Measurements from ENCODE around the gene LYPD6B. TPM values are rescaled to one million over a fixed set of nuclear protein-coding genes. Genes with fewer than 3 reads are reported as not detected.

The LYPD6B gene
- total RNA-seq, 1 donor from 2014 or later = 1.2 TPM

DNA sequence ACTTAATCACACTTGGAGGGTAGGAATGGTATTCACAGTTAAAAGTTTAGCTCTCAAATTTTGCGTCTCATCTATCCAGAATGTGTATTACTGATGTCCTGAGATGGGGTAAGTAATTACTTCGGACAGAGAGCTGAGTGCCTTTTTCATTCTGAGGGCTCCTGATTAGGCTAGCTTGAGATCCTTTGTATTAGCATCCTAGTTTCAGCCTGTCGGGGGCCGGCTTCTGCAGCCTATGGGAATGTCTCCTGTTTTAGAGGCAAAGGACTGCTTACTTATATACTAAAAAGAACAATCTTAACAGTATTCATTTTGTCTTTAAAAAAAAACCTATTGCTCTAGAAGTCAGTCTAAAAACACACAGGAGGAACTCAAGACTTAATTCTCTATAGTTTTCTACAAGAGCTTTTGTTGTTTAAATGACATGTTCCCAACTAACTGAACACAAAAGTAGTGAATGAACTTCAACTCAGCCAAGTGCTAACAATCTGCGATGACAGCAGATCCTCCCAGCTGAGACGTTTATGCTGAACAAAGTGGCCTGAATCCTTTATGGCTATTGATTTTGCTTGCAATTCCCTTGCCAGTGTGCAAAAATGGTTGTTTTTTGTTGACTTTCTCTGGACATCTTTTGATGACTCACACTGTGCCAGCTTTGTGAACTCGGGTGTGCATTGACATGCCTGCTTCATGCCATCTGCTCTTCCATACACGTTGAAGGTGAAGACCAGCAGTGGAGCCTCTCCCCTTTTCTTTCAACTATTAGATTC is 118.7 kb downstream of the LYPD6B start:
- Mint-ChIP-seq H3K27ac (ENCODE audit: unreplicated experiment) (no peak overlapping the region), H3K27me3 (ENCODE audit: low read depth) (no peaks in the 10 kb centered on the region)

DNA sequence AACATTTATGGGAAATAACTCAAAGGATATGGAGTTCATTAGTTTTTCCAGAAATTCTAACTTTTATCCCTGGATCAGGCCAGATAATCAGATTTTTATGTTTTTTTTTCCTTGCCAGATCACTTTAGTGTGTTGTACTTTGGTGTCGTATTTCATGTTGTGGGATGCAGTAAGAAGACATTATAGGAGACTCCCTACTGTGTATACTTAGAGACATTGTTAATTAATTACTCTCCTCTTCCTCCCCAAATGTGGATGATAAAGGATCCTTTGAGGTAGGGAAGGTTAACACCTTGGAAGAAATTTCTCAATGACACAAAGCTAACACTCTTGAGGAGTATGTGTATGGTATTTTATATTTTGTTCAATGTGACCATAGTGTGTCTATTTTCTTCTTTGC is 120.5 kb downstream of the LYPD6B start:
- Mint-ChIP-seq H3K9me3 (ENCODE audit: low read depth) (no peaks in the 10 kb centered on the region), H3K27ac (ENCODE audit: unreplicated experiment) (no peak overlapping the region), H3K4me1 (ENCODE audit: low read depth) (no peaks in the 10 kb centered on the region), H3K27me3 (ENCODE audit: low read depth) (no peaks in the 10 kb centered on the region), H3K4me3 (ENCODE audit: unreplicated experiment) (no peak overlapping the region), H3K36me3 (ENCODE audit: low read depth) (no peaks in the 10 kb centered on the region)
- TF ChIP-seq, protein P1, sequence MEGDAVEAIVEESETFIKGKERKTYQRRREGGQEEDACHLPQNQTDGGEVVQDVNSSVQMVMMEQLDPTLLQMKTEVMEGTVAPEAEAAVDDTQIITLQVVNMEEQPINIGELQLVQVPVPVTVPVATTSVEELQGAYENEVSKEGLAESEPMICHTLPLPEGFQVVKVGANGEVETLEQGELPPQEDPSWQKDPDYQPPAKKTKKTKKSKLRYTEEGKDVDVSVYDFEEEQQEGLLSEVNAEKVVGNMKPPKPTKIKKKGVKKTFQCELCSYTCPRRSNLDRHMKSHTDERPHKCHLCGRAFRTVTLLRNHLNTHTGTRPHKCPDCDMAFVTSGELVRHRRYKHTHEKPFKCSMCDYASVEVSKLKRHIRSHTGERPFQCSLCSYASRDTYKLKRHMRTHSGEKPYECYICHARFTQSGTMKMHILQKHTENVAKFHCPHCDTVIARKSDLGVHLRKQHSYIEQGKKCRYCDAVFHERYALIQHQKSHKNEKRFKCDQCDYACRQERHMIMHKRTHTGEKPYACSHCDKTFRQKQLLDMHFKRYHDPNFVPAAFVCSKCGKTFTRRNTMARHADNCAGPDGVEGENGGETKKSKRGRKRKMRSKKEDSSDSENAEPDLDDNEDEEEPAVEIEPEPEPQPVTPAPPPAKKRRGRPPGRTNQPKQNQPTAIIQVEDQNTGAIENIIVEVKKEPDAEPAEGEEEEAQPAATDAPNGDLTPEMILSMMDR (IDR thresholded peaks at IDR 0.05) = no peak
- DNase-seq (ENCODE audit: low spot score) = no peak

More for the DNA sequence above, 118.7 kb downstream of the LYPD6B start:
- DNase-seq (ENCODE audit: low spot score) = no peak
- Mint-ChIP-seq H3K9me3 (ENCODE audit: low read depth) (no peaks in the 10 kb centered on the region), H3K4me1 (ENCODE audit: low read depth) (no peaks in the 10 kb centered on the region), H3K4me3 (ENCODE audit: unreplicated experiment) (no peak overlapping the region), H3K36me3 (ENCODE audit: low read depth) (no peaks in the 10 kb centered on the region)
- TF ChIP-seq, protein P1 (IDR thresholded peaks at IDR 0.05) = no peak

DNA sequence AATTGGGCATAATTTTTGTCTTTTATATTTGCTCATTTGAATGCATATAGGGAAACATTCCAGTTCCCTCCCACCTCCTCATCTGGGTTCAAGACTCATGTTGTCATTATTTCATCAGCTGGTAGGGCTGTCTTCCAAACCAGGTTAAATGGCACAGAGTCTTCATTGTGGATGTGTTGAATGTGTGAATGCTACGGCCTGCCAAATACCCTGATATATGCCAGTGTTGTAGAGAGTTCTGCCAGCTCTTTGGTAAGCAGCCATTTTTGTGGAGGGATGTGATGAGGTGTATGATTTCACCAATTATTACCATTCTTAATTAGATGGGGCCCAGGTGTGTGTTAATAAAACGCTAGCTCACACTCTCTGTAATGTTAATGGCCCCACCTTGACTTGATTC is 121.7 kb downstream of the LYPD6B start:
- no peak overlapping the region for H3K4me3 Mint-ChIP-seq (ENCODE audit: unreplicated experiment)
- no peaks in the 10 kb centered on the region for H3K9me3 Mint-ChIP-seq (ENCODE audit: low read depth)
- no peaks in the 10 kb centered on the region for H3K4me1 Mint-ChIP-seq (ENCODE audit: low read depth)
- no peak for DNase-seq (ENCODE audit: low spot score)
- TF ChIP-seq, protein P1 (IDR thresholded peaks at IDR 0.05) = no peak
- H3K27me3 Mint-ChIP-seq (ENCODE audit: low read depth) = no peaks in the 10 kb centered on the region
- H3K36me3 Mint-ChIP-seq (ENCODE audit: low read depth) = no peaks in the 10 kb centered on the region
- no peak overlapping the region for H3K27ac Mint-ChIP-seq (ENCODE audit: unreplicated experiment)

DNA sequence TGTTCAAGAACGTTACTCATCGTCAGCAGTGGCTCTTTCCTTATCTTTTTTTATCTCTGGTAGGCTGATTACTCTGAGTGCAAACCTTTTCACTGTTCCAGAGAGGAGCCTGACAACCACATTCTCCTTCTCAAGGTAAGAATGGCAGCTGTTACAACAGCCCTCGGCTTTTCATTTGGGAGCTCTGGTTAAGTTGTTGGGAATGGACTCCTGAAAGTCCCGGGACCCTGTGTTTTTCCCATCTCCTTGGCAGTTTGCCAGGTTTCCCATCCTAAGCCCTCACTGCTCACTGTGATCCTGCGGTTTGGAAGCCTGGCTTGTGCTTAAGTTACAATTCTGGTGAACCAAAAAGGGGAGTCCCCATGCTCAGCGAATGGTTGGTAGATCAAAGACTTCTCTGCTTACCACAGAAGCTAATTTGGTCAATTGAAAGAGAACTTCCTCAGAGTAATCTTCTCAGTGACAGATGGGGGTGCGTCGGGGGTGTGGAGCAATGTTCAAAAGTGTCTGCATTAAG is 122.3 kb downstream of the LYPD6B start:
- DNase-seq (ENCODE audit: low spot score) = no peak
- Mint-ChIP-seq H3K9me3 (ENCODE audit: low read depth) (no peaks in the 10 kb centered on the region), H3K27me3 (ENCODE audit: low read depth) (no peaks in the 10 kb centered on the region), H3K4me1 (ENCODE audit: low read depth) (no peaks in the 10 kb centered on the region), H3K4me3 (ENCODE audit: unreplicated experiment) (no peak overlapping the region), H3K36me3 (ENCODE audit: low read depth) (no peaks in the 10 kb centered on the region), H3K27ac (ENCODE audit: unreplicated experiment) (no peak overlapping the region)
- TF ChIP-seq, protein P1 (IDR thresholded peaks at IDR 0.05) = no peak

DNA sequence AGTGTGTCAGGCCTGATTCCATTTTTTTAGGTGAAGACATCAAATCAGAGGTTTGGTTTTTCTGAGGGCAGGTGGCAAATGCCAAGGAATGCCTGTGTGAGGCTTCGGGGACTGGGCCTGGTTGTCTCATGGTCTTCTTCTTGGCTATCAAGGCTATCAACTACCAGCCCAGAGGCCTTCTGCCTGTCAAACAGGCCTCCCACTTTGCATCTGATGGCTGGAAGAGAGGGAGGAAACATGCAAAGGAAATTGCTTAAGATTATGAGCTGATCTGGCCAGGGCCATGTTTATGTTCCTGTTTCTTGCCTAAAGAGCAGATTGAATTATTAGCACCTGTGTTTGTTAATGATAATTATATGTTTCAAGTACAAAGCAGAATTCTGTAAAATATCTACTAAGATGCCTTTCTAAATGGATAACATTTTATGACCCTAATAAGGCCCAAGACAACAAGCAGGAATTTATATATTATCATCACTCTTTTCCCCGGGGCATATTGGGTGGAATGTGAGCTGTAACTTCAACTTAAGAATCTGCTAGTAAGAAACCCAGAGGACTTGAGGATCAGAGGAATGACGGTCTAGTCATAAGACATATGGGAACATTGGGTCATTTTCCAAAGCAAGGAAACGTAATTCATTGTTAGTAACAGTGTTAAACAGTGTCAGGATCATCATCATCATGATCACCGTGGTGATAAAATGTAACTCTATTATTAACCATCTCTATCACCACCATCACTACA is 123.2 kb downstream of the LYPD6B start:
- Mint-ChIP-seq H3K36me3 (ENCODE audit: low read depth) (no peaks in the 10 kb centered on the region), H3K4me1 (ENCODE audit: low read depth) (no peaks in the 10 kb centered on the region), H3K27me3 (ENCODE audit: low read depth) (no peaks in the 10 kb centered on the region), H3K4me3 (ENCODE audit: unreplicated experiment) (no peak overlapping the region), H3K9me3 (ENCODE audit: low read depth) (no peaks in the 10 kb centered on the region), H3K27ac (ENCODE audit: unreplicated experiment) (no peak overlapping the region)
- TF ChIP-seq, protein P1 (IDR thresholded peaks at IDR 0.05) = no peak
- DNase-seq (ENCODE audit: low spot score) = no peak
